WTC11 (cell line): ENCODE results near the gene SECTM1. TPM values are rescaled to one million over a fixed set of nuclear protein-coding genes. Genes with fewer than 3 reads are reported as not detected.

Source experiments
- ATAC-seq: fragments of 200-7000 bp; cut with Tn5 transposase; 2 replicates; pipeline ENCODE4 v1.10.0; 2021; ENCODE audit warnings: mild to moderate bottlenecking, moderate library complexity
- CTCF ChIA-PET: fragments of 300-600 bp; sonication (Branson Sonifier 250); formaldehyde crosslinking; loops from one replicate; lab custom pipeline; 2021; ENCODE audit warnings: antibody characterized with exemption; lab: Charles Lee
- POLR2A ChIA-PET: fragments of 350-600 bp; sonication (Branson Sonifier 250); formaldehyde crosslinking; loops from one replicate; lab custom pipeline; 2021; ENCODE audit warnings: antibody characterized with exemption; lab: Charles Lee
- DNase-seq: peaks from one replicate; pipeline ENCODE4 v3.0.0; 2021; ENCODE audit warnings: low spot score
- H3K27ac Mint-ChIP-seq: 2 replicates; pipeline ENCODE4 v1.8.0; 2021; ENCODE audit warnings: mixed read lengths
- H3K27me3 Mint-ChIP-seq: 2 replicates; pipeline ENCODE4 v1.8.0; 2021; ENCODE audit warnings: low read depth, mild to moderate bottlenecking, moderate library complexity, mixed read lengths
- H3K36me3 Mint-ChIP-seq: 2 replicates; pipeline ENCODE4 v1.8.0; 2021; ENCODE audit warnings: mixed read lengths
- H3K4me1 Mint-ChIP-seq: 2 replicates; pipeline ENCODE4 v1.8.0; 2022; ENCODE audit warnings: mixed read lengths
- H3K4me3 Mint-ChIP-seq: 2 replicates; pipeline ENCODE4 v1.8.0; 2021; ENCODE audit warnings: mild to moderate bottlenecking, moderate library complexity, mixed read lengths
- H3K9me3 Mint-ChIP-seq: 2 replicates; pipeline ENCODE4 v1.8.0; 2021; ENCODE audit warnings: mixed read lengths
- AFF4 ChIP-seq: sonication (generic); formaldehyde crosslinking; IDR thresholded peaks from 2 replicates; pipeline ENCODE4 v1.8.1; 2023; ENCODE audit warnings: mild to moderate bottlenecking, missing genetic modification reagents, borderline replicate concordance
- ATF1 ChIP-seq: sonication (generic); formaldehyde crosslinking; IDR thresholded peaks from 2 replicates; pipeline ENCODE4 v1.8.1; 2023; ENCODE audit warnings: mild to moderate bottlenecking, moderate library complexity, missing genetic modification reagents
- CBFB ChIP-seq: sonication (generic); formaldehyde crosslinking; IDR thresholded peaks from 2 replicates; pipeline ENCODE4 v1.8.1; 2022; ENCODE audit warnings: mild to moderate bottlenecking, low read depth, missing genetic modification reagents
- E2F4 ChIP-seq: sonication (generic); formaldehyde crosslinking; IDR thresholded peaks from 2 replicates; pipeline ENCODE4 v1.8.1; 2022; ENCODE audit warnings: low read depth, mild to moderate bottlenecking, moderate library complexity, missing genetic modification reagents, borderline replicate concordance
- EMX1 ChIP-seq: fragments of 250-450 bp; sonication (Bioruptor Pico); IDR thresholded peaks from 2 replicates; pipeline ENCODE4 v1.8.0; 2021; ENCODE audit warnings: mild to moderate bottlenecking
- ERG ChIP-seq: fragments of 250-450 bp; sonication (Bioruptor Pico); IDR thresholded peaks from 2 replicates; pipeline ENCODE4 v1.8.0; 2021; ENCODE audit warnings: mild to moderate bottlenecking
- ETV6 ChIP-seq: sonication (generic); formaldehyde crosslinking; IDR thresholded peaks from 2 replicates; pipeline ENCODE4 v1.8.1; 2022; ENCODE audit warnings: mild to moderate bottlenecking, missing genetic modification reagents
- FOXP4 ChIP-seq: sonication (generic); formaldehyde crosslinking; IDR thresholded peaks from 2 replicates; pipeline ENCODE4 v1.8.0; 2022; ENCODE audit warnings: mild to moderate bottlenecking, missing genetic modification reagents
- GABPB1 ChIP-seq: sonication (generic); formaldehyde crosslinking; IDR thresholded peaks from 2 replicates; pipeline ENCODE4 v1.8.1; 2023; ENCODE audit warnings: mild to moderate bottlenecking, missing genetic modification reagents
- GRHL2 ChIP-seq: fragments of 250-450 bp; sonication (Bioruptor Pico); IDR thresholded peaks from 2 replicates; pipeline ENCODE4 v1.8.0; 2022; ENCODE audit warnings: mild to moderate bottlenecking, moderate library complexity; ENCODE audit not compliant: insufficient replicate concordance, severe bottlenecking
- GTF2I ChIP-seq: fragments of 250-450 bp; sonication (Bioruptor Pico); conservative IDR thresholded peaks from 2 replicates; pipeline ENCODE4 v1.4.0; 2021; ENCODE audit warnings: mild to moderate bottlenecking
- MAX ChIP-seq: sonication (generic); formaldehyde crosslinking; IDR thresholded peaks from 2 replicates; pipeline ENCODE4 v1.8.0; 2022; ENCODE audit warnings: mild to moderate bottlenecking, missing genetic modification reagents
- MLX ChIP-seq: sonication (generic); formaldehyde crosslinking; IDR thresholded peaks from 2 replicates; pipeline ENCODE4 v1.8.1; 2023; ENCODE audit warnings: mild to moderate bottlenecking, missing genetic modification reagents, moderate library complexity
- RORB ChIP-seq: fragments of 250-450 bp; sonication (Bioruptor Pico); IDR thresholded peaks from 2 replicates; pipeline ENCODE4 v1.9.0; 2021; ENCODE audit warnings: mild to moderate bottlenecking
- SOX15 ChIP-seq: fragments of 250-450 bp; sonication (Bioruptor Pico); IDR thresholded peaks from 2 replicates; pipeline ENCODE4 v1.9.0; 2021; ENCODE audit warnings: mild to moderate bottlenecking
- USF2 ChIP-seq: sonication (generic); formaldehyde crosslinking; IDR thresholded peaks from 2 replicates; pipeline ENCODE4 v1.8.1; 2023; ENCODE audit warnings: mild to moderate bottlenecking, missing genetic modification reagents, moderate library complexity
- ZNF121 ChIP-seq: sonication (generic); formaldehyde crosslinking; IDR thresholded peaks from 2 replicates; pipeline ENCODE4 v1.8.0; 2023; ENCODE audit warnings: missing genetic modification reagents
- ZNF416 ChIP-seq: fragments of 250-450 bp; sonication (Bioruptor Pico); IDR thresholded peaks from 2 replicates; pipeline ENCODE4 v1.9.0; 2021; ENCODE audit warnings: mild to moderate bottlenecking, inconsistent platforms
- ZNF532 ChIP-seq: fragments of 250-450 bp; sonication (Bioruptor Pico); IDR thresholded peaks from 2 replicates; pipeline ENCODE4 v1.9.0; 2021; ENCODE audit warnings: mild to moderate bottlenecking, borderline replicate concordance
- total RNA-seq: library from RNA; stranded (reverse); gene quantifications from 3 replicates; pipeline ENCODE4 v1.2.3, GENCODE V29; 2021

The SECTM1 gene
- total RNA-seq, 1 experiment from 2014 or later = 0.22 TPM

GRCh38 chr17:82299452-82299851 is 34.1 kb downstream of the SECTM1 start:
- H3K4me3 Mint-ChIP-seq = no peak overlapping the region
- ATAC-seq = peak; percentile 65
- CTCF ChIA-PET = interaction anchor here (1.0 to 2.4 kb wide), 4 partner anchors 21 to 63 kb away, joined by 5 to 7 read pairs (median 6); partner anchors contain the start of gene SECTM1

GRCh38 chr17:82298538-82299421 is 34.8 kb downstream of the SECTM1 start:
- Mint-ChIP-seq H3K4me1 (peaks cover 14% of the 10 kb centered on the region), H3K36me3 (no peaks in the 10 kb centered on the region), H3K27me3 (peaks cover 4% of the 10 kb centered on the region; the same call in 1 of the 2 replicates), H3K4me3 (no peak overlapping the region), H3K27ac (no peak overlapping the region), H3K9me3 (no peaks in the 10 kb centered on the region)
- no peak for DNase-seq
- ChIA-PET CTCF (interaction anchor here (0.9 to 2.4 kb wide), 4 partner anchors 32 to 72 kb away, joined by 3 to 7 read pairs (median 4); no protein-coding TSS in a partner anchor), POLR2A (no interaction called here)
- no peak for ATAC-seq
- no peak for TF ChIP-seq SOX15 (CRISPR knock-in tag)
- no peak for TF ChIP-seq ZNF416 (CRISPR knock-in tag)
- no peak for TF ChIP-seq ATF1
- TF ChIP-seq FOXP4 (CRISPR knock-in tag) = no peak
- TF ChIP-seq MLX (CRISPR knock-in tag) = no peak
- no peak for TF ChIP-seq USF2
- no peak for TF ChIP-seq ERG (CRISPR knock-in tag)
- TF ChIP-seq ZNF532 (CRISPR knock-in tag) = no peak
- no peak for TF ChIP-seq GRHL2 (CRISPR knock-in tag)
- no peak for TF ChIP-seq ETV6
- no peak for TF ChIP-seq AFF4
- TF ChIP-seq GABPB1 (CRISPR knock-in tag) = no peak
- no peak for TF ChIP-seq CBFB (CRISPR knock-in tag)

More at GRCh38 chr17:82299452-82299851, 34.1 kb downstream of the SECTM1 start:
- H3K9me3 Mint-ChIP-seq = no peaks in the 10 kb centered on the region
- POLR2A ChIA-PET = no interaction called here
- no peak for DNase-seq
- TF ChIP-seq RORB (CRISPR knock-in tag) = no peak
- no peak for TF ChIP-seq E2F4 (CRISPR knock-in tag)
- TF ChIP-seq GTF2I (CRISPR knock-in tag) = no peak
- TF ChIP-seq SOX15 (CRISPR knock-in tag) = no peak
- TF ChIP-seq MAX = no peak
- TF ChIP-seq EMX1 (CRISPR knock-in tag) = no peak
- no peak for TF ChIP-seq ZNF121
- peaks cover 4% of the 10 kb centered on the region; the same call in 1 of the 2 replicates for H3K27me3 Mint-ChIP-seq
- H3K36me3 Mint-ChIP-seq = no peaks in the 10 kb centered on the region
- H3K27ac Mint-ChIP-seq = no peak overlapping the region
- H3K4me1 Mint-ChIP-seq = peaks cover 9% of the 10 kb centered on the region
